Upper lobe of left lung (tissue), 4 donors: ENCODE results near the gene CCDC51.

Experiments
- EP300 ChIP-seq, 4 donors: sonication (generic); formaldehyde crosslinking; IDR thresholded peaks; one replicate each; pipeline ENCODE4 v1.5.1; 2017; ENCODE audit warnings: antibody characterized with exemption in 4 of 4, control low read depth in 2 of 4
- POLR2A ChIP-seq, 4 donors: fragments of 450-650 bp; IDR thresholded peaks; one replicate each; pipeline ENCODE4 v1.5.1; 2016 to 2017; ENCODE audit warnings: antibody characterized with exemption in 4 of 4, mild to moderate bottlenecking in 2 of 4
- POLR2AphosphoS5 ChIP-seq, 2 donors: sonication (generic); formaldehyde crosslinking; IDR thresholded peaks; one replicate each; pipeline ENCODE4 v1.5.1; 2017; ENCODE audit warnings: antibody characterized with exemption in 2 of 2
- TF ChIP-seq, protein P1 (sequence below), 6 experiments: fragments of 450-650 bp in 4 of 6; fragments of 200-600 bp in 2 of 6; sonication (generic) in 2 of 6; IDR thresholded peaks; one replicate each; pipeline ENCODE4 v1.5.1; 2016 to 2019; ENCODE audit warnings: antibody characterized with exemption in 6 of 6

DNA sequence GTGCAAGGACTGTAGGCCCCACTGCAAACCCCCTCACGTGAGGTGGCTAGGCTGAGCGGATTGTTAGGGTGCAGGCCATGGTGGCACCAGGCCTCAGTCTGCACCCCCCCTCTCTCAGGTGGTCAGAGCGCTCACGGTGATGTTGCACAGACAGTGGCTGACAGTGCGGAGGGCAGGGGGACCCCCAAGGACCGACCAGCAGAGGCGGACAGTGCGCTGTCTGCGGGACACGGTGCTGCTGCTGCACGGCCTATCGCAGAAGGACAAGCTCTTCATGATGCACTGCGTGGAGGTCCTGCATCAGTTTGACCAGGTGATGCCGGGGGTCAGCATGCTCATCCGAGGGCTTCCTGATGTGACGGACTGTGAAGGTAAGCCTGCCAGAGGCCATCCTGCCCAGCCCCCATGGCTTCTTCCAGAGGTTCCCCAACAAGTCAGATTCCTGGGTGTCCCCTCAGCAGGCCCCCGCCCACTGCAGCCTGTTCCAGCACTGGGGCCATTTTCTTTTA lies 24.8 kb upstream of the CCDC51 start:
- TF ChIP-seq, protein P1, sequence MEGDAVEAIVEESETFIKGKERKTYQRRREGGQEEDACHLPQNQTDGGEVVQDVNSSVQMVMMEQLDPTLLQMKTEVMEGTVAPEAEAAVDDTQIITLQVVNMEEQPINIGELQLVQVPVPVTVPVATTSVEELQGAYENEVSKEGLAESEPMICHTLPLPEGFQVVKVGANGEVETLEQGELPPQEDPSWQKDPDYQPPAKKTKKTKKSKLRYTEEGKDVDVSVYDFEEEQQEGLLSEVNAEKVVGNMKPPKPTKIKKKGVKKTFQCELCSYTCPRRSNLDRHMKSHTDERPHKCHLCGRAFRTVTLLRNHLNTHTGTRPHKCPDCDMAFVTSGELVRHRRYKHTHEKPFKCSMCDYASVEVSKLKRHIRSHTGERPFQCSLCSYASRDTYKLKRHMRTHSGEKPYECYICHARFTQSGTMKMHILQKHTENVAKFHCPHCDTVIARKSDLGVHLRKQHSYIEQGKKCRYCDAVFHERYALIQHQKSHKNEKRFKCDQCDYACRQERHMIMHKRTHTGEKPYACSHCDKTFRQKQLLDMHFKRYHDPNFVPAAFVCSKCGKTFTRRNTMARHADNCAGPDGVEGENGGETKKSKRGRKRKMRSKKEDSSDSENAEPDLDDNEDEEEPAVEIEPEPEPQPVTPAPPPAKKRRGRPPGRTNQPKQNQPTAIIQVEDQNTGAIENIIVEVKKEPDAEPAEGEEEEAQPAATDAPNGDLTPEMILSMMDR (IDR thresholded peaks at IDR 0.05), result no peak
- TF ChIP-seq POLR2A (IDR thresholded peaks at IDR 0.05), result no peak
- no peak for TF ChIP-seq EP300 (IDR thresholded peaks at IDR 0.05)
- no peak for TF ChIP-seq POLR2AphosphoS5 (IDR thresholded peaks at IDR 0.05)
